IMR-90 (cell line): ENCODE data around the gene SLC30A5. TPM values are rescaled to one million over a fixed set of nuclear protein-coding genes. Genes with fewer than 3 reads are reported as not detected.

Source experiments
- ATAC-seq: fragments of 200-7000 bp; cut with Tn5 transposase; 2 replicates; pipeline ENCODE4 v1.9.1; 2020; ENCODE audit warnings: low read depth, mild to moderate bottlenecking, moderate library complexity
- BruUV-seq: library from RNA; stranded (reverse); fragments of 400-500 nt; replicated peaks from 2 replicates; lab custom pipeline; 2021; lab: Mats Ljungman, UMichigan
- CTCF ChIA-PET: fragments of 300-600 bp; formaldehyde crosslinking; extraction: SDS; loops from one replicate; lab custom pipeline; 2021; ENCODE audit warnings: antibody characterized with exemption; lab: Yijun Ruan, JAX
- POLR2A ChIA-PET: fragments of 300-600 bp; sonication (Branson Sonifier 250); formaldehyde crosslinking; loops from one replicate; lab custom pipeline; 2022; ENCODE audit warnings: antibody characterized with exemption; ENCODE audit not compliant: unreplicated experiment; lab: Charles Lee
- DNase-seq: peaks from one replicate; pipeline ENCODE4 v3.0.0; 2013
- H2AFZ ChIP-seq: replicated peaks from 2 replicates; pipeline ENCODE3; 2013; ENCODE audit warnings: low read length, mild to moderate bottlenecking; ENCODE audit not compliant: poor library complexity
- H2AK5ac ChIP-seq: 2 replicates; pipeline ENCODE4 v1.6.1; 2013; ENCODE audit warnings: low read depth, low read length, inconsistent platforms
- H2AK9ac ChIP-seq: replicated peaks from 2 replicates; pipeline ENCODE3; 2013; ENCODE audit warnings: mild to moderate bottlenecking, low read depth, low read length, moderate library complexity; ENCODE audit not compliant: poor library complexity
- H2BK120ac ChIP-seq: 2 replicates; pipeline ENCODE4 v1.6.1; 2013; ENCODE audit warnings: low read depth, low read length, inconsistent platforms
- H2BK15ac ChIP-seq: 3 replicates; pipeline ENCODE4 v1.6.1; 2013; ENCODE audit warnings: low read depth, low read length, inconsistent platforms
- H2BK20ac ChIP-seq: 2 replicates; pipeline ENCODE4 v1.6.1; 2013; ENCODE audit warnings: low read depth, mild to moderate bottlenecking, inconsistent platforms, low read length, moderate library complexity
- H2BK5ac ChIP-seq: 2 replicates; pipeline ENCODE4 v1.6.1; 2013; ENCODE audit warnings: mild to moderate bottlenecking, low read depth, low read length, inconsistent platforms; ENCODE audit not compliant: poor library complexity, severe bottlenecking
- H3K14ac ChIP-seq: replicated peaks from 2 replicates; pipeline ENCODE4 v1.6.1; 2013; ENCODE audit warnings: low read depth, low read length, inconsistent platforms
- H3K18ac ChIP-seq: 2 replicates; pipeline ENCODE4 v1.6.1; 2013; ENCODE audit warnings: low read depth, low read length, control low read depth
- H3K23ac ChIP-seq: 2 replicates; pipeline ENCODE4 v1.6.1; 2013; ENCODE audit warnings: low read depth, low read length, inconsistent platforms
- H3K27ac ChIP-seq: 2 replicates; pipeline ENCODE4 v1.5.1; 2013; ENCODE audit warnings: mild to moderate bottlenecking, control low read depth, low read length; ENCODE audit not compliant: insufficient read depth
- H3K27me3 ChIP-seq: 2 replicates; pipeline ENCODE4 v1.6.1; 2013; ENCODE audit warnings: low read length; ENCODE audit not compliant: control insufficient read depth, insufficient read depth
- H3K36me3 ChIP-seq: 2 replicates; pipeline ENCODE4 v1.6.1; 2013; ENCODE audit warnings: low read length, mixed read lengths; ENCODE audit not compliant: control insufficient read depth, insufficient read depth
- H3K4ac ChIP-seq: 2 replicates; pipeline ENCODE4 v1.6.1; 2013; ENCODE audit warnings: low read depth, low read length, inconsistent platforms
- H3K4me1 ChIP-seq: 2 replicates; pipeline ENCODE4 v1.6.1; 2013; ENCODE audit warnings: low read length, mixed read lengths; ENCODE audit not compliant: control insufficient read depth, insufficient read depth
- H3K4me2 ChIP-seq: 2 replicates; pipeline ENCODE4 v1.6.1; 2013; ENCODE audit warnings: low read depth, mild to moderate bottlenecking, control low read depth, low read length, moderate library complexity
- H3K4me3 ChIP-seq: 2 replicates; pipeline ENCODE4 v1.5.1; 2013; ENCODE audit warnings: low read depth, mild to moderate bottlenecking, control low read depth, low read length, moderate library complexity; ENCODE audit not compliant: insufficient read depth
- H3K56ac ChIP-seq: 2 replicates; pipeline ENCODE4 v1.6.1; 2013; ENCODE audit warnings: low read length, inconsistent platforms; ENCODE audit not compliant: insufficient read depth; ENCODE audit errors: extremely low read depth
- H3K79me1 ChIP-seq, 2 experiments: 2 replicates each; pipeline ENCODE4 v1.6.1; 2013; ENCODE audit warnings: low read length in 2 of 2, inconsistent platforms in 1 of 2, low read depth in 1 of 2
- H3K9ac ChIP-seq: 2 replicates; pipeline ENCODE4 v1.6.1; 2013; ENCODE audit warnings: low read depth, low read length, control low read depth
- H3K9me1 ChIP-seq: 2 replicates; pipeline ENCODE4 v1.6.1; 2013; ENCODE audit warnings: low read length, inconsistent platforms; ENCODE audit not compliant: insufficient read depth
- H3K9me3 ChIP-seq: 2 replicates; pipeline ENCODE4 v1.6.1; 2013; ENCODE audit warnings: low read length; ENCODE audit not compliant: control insufficient read depth, insufficient read depth
- H4K20me1 ChIP-seq: 2 replicates; pipeline ENCODE4 v1.6.1; 2013; ENCODE audit warnings: low read length, inconsistent platforms; ENCODE audit not compliant: insufficient read depth
- H4K5ac ChIP-seq: 2 replicates; pipeline ENCODE4 v1.6.1; 2013; ENCODE audit warnings: mild to moderate bottlenecking, low read depth, low read length, control low read depth
- H4K8ac ChIP-seq, 2 experiments: 2 replicates each; pipeline ENCODE4 v1.6.1; 2013; ENCODE audit warnings: low read depth in 2 of 2, low read length in 2 of 2, control low read depth in 1 of 2, inconsistent platforms in 1 of 2
- H4K91ac ChIP-seq: 2 replicates; pipeline ENCODE4 v1.6.1; 2013; ENCODE audit warnings: low read depth, low read length, inconsistent platforms; ENCODE audit not compliant: insufficient read depth
- FOS ChIP-seq: fragments of 150-350 bp; IDR thresholded peaks from 2 replicates; pipeline ENCODE4 v1.6.1; 2016; ENCODE audit warnings: low read depth, low read length
- MAFK ChIP-seq: IDR thresholded peaks from 2 replicates; pipeline ENCODE4 v1.6.1; 2012; ENCODE audit warnings: low read depth, low read length, improper control_type of control experiment
- NFE2L2 ChIP-seq: fragments of 150-350 bp; IDR thresholded peaks from 2 replicates; pipeline ENCODE4 v1.6.1; 2016; ENCODE audit warnings: low read depth, mild to moderate bottlenecking, low read length
- WGBS, 2 experiments: methylation state at CpG; one replicate each; pipeline versions ENCODE4 v1.1.5 to v1.1.7; 2013; ENCODE audit warnings: missing lambda C conversion rate in 2 of 2; ENCODE audit not compliant: insufficient read length in 1 of 2; ENCODE audit errors: extremely low coverage in 2 of 2; 5-methylcytosine and 5-hydroxymethylcytosine counted together
- dilution Hi-C: fragments of 300-500 bp; cut with HindIII; formaldehyde crosslinking; loops from one replicate; pipeline ENCODE4 v1.14.3; 2018; ENCODE audit warnings: low sequenced_read_pairs; ENCODE audit not compliant: unreplicated experiment
- in situ Hi-C: fragments of 300-500 bp; cut with MboI; formaldehyde crosslinking; loops from 3 replicates; pipeline ENCODE4 v1.14.3; 2019; ENCODE audit warnings: low sequenced_read_pairs, inconsistent platforms, mixed read lengths
- intact Hi-C: fragments of 100-400 bp; cut with micrococcal nuclease; formaldehyde crosslinking; loops from 2 replicates; pipeline ENCODE4 v1.10.0; 2022
- polyA plus RNA-seq, 3 experiments: library from polyadenylated mRNA; depleted of rRNA; stranded (reverse); fragments of >200 nt; gene quantifications; 2 replicates each; pipeline ENCODE4 v1.2.3, GENCODE V29; 2012; ENCODE audit warnings: low replicate concordance in 1 of 3
- total RNA-seq: library from RNA; depleted of rRNA; stranded (reverse); fragments of >200 nt; gene quantifications from 2 replicates; pipeline ENCODE4 v1.2.3, GENCODE V29; 2012

SLC30A5 gene
- total and polyA plus RNA-seq, 2 of the 4 experiments (the other 2 are of a cell fraction) = 21.2 to 34.8 TPM

GRCh38 chr5:69046375-69046957 lies 47.3 kb upstream of the SLC30A5 start:
- H2AK9ac ChIP-seq = no peak overlapping the region
- intact Hi-C loops (loop anchor here (5.0 to 10.0 kb wide), 2 partner anchors 46 to 1882 kb away; partner anchors contain the start of gene SLC30A5), dilution Hi-C loops (no loop called here), in situ Hi-C loops (no loop called here)
- H3K4me2 ChIP-seq = no peak overlapping the region
- H2BK120ac ChIP-seq = peak overlapping the region; percentile 88
- peak overlapping the region; percentile 71 for H2AFZ ChIP-seq
- no peaks in the 10 kb centered on the region for H3K9me1 ChIP-seq
- no TSS peak for BruUV-seq
- peak overlapping the region; percentile 89 for H2BK20ac ChIP-seq
- no peak overlapping the region for H2AK5ac ChIP-seq
- H3K9me3 ChIP-seq = no peaks in the 10 kb centered on the region
- DNase-seq = peak; percentile 37
- no peak overlapping the region for H3K23ac ChIP-seq
- H4K5ac ChIP-seq = peak overlapping the region; percentile 88
- H3K4ac ChIP-seq = 0 out of 2 replicates have a peak overlapping the region, but pooled peaks have one; percentile 20
- no peaks in the 10 kb centered on the region for H3K27me3 ChIP-seq
- peak; percentile 95 for TF ChIP-seq NFE2L2
- no peak for TF ChIP-seq FOS
- TF ChIP-seq MAFK = peak; percentile 73
- H3K79me1 ChIP-seq = no peaks in the 10 kb centered on the region
- peak overlapping the region in 1 of 2 experiments; percentile 58; a peak in 2 of 4 replicates for H4K8ac ChIP-seq
- H3K56ac ChIP-seq = no peak overlapping the region
- H2BK15ac ChIP-seq = 0 out of 3 replicates have a peak overlapping the region, but pooled peaks have one; percentile 2
- H3K14ac ChIP-seq = peak overlapping the region; percentile 22; the same call in 1 of the 2 replicates
- ATAC-seq = no peak
- no peak overlapping the region for H3K9ac ChIP-seq
- no peak overlapping the region for H3K4me3 ChIP-seq
- H3K4me1 ChIP-seq = no peaks in the 10 kb centered on the region
- WGBS, 2 experiments = 80% methylated on average over 1 of the region's 8 CpGs; no CpG with 5 or more reads in 1 of the 2 experiments
- H4K20me1 ChIP-seq = no peaks in the 10 kb centered on the region
- H3K36me3 ChIP-seq = no peaks in the 10 kb centered on the region
- ChIA-PET CTCF (no interaction called here), POLR2A (no interaction called here)
- H3K27ac ChIP-seq = no peak overlapping the region
- H3K18ac ChIP-seq = peak overlapping the region; percentile 90
- no peak overlapping the region for H2BK5ac ChIP-seq
- H4K91ac ChIP-seq = peak overlapping the region; percentile 62; the same call in 1 of the 2 replicates
